HepG2 (cell line): Measurements from ENCODE around the gene WDHD1. TPM values are rescaled to one million over a fixed set of nuclear protein-coding genes. Genes with fewer than 3 reads are reported as not detected.

Experiments
- ATF4 ChIP-seq, 2 experiments: fragments of 450-650 bp in 1 of 2; sonication (generic) in 1 of 2; formaldehyde crosslinking; IDR thresholded peaks; 2 replicates each; pipeline versions ENCODE4 v1.5.0 to v1.8.0; 2020 to 2022; ENCODE audit warnings: mild to moderate bottlenecking in 1 of 2, missing genetic modification reagents in 1 of 2
- NFYB ChIP-seq: sonication (generic); formaldehyde crosslinking; IDR thresholded peaks from 2 replicates; pipeline ENCODE4 v1.4.0; 2020; ENCODE audit warnings: missing genetic modification reagents
- PHF21A ChIP-seq: sonication (generic); formaldehyde crosslinking; IDR thresholded peaks from 2 replicates; pipeline ENCODE4 v1.5.0; 2020; ENCODE audit warnings: mild to moderate bottlenecking, missing genetic modification reagents
- RARA ChIP-seq: IDR thresholded peaks from 2 replicates; pipeline ENCODE4 v1.6.1; 2016; ENCODE audit warnings: missing genetic modification reagents, missing compliant biosample characterization
- TCF7 ChIP-seq: sonication (generic); IDR thresholded peaks from 2 replicates; pipeline ENCODE4 v1.6.1; 2016; ENCODE audit warnings: antibody characterized with exemption, low read depth
- ZNF264 ChIP-seq: sonication (generic); formaldehyde crosslinking; IDR thresholded peaks from 2 replicates; pipeline ENCODE4 v1.4.0; 2020; ENCODE audit warnings: missing genetic modification reagents
- ZNF34 ChIP-seq: sonication (generic); formaldehyde crosslinking; IDR thresholded peaks from 2 replicates; pipeline ENCODE4 v1.4.0; 2020; ENCODE audit warnings: mild to moderate bottlenecking, missing genetic modification reagents, borderline replicate concordance
- ZNF430 ChIP-seq: sonication (generic); formaldehyde crosslinking; IDR thresholded peaks from 2 replicates; pipeline ENCODE4 v1.9.0; 2021; ENCODE audit warnings: mild to moderate bottlenecking, missing genetic modification reagents
- ZNF460 ChIP-seq: sonication (generic); formaldehyde crosslinking; IDR thresholded peaks from 2 replicates; pipeline ENCODE4 v1.5.1; 2020; ENCODE audit warnings: missing genetic modification reagents, mild to moderate bottlenecking, borderline replicate concordance
- ZNF788 ChIP-seq: sonication (generic); formaldehyde crosslinking; IDR thresholded peaks from 2 replicates; pipeline ENCODE4 v1.5.0; 2020; ENCODE audit warnings: mild to moderate bottlenecking, missing genetic modification reagents, borderline replicate concordance
- ZNF790 ChIP-seq: sonication (generic); formaldehyde crosslinking; IDR thresholded peaks from 2 replicates; pipeline ENCODE4 v1.8.0; 2022; ENCODE audit warnings: missing genetic modification reagents, mild to moderate bottlenecking, borderline replicate concordance
- ZNF879 ChIP-seq: sonication (generic); formaldehyde crosslinking; IDR thresholded peaks from 2 replicates; pipeline ENCODE4 v1.8.1; 2023; ENCODE audit warnings: missing genetic modification reagents
- polyA plus RNA-seq, 8 experiments: library from polyadenylated mRNA; depleted of rRNA in 3 of 8; stranded (reverse) in 7 of 8; unstranded in 1 of 8; fragments of >200 nt; fragmentation: Illumina TruSeq in 4 of 8; extraction: Trizol in 4 of 8; gene quantifications; 2 replicates each; pipeline versions ENCODE4 v1.2.1 to v1.2.3, GENCODE V29; 2011 to 2016; ENCODE audit warnings: low read depth in 4 of 8, missing spikeins in 1 of 8, mixed read lengths in 1 of 8; ENCODE audit not compliant: insufficient read depth in 1 of 8
- total RNA-seq, 5 experiments: library from RNA; depleted of rRNA; stranded (reverse); fragments of >200 nt; fragmentation: Illumina TruSeq; extraction: Trizol; gene quantifications; 2 replicates each; pipeline ENCODE4 v1.2.3, GENCODE V29; 2016; ENCODE audit warnings: low read depth in 1 of 5
- TF ChIP-seq, protein P1 (sequence below): sonication (generic); formaldehyde crosslinking; IDR thresholded peaks from 2 replicates; pipeline ENCODE4 v1.4.0; 2020; ENCODE audit warnings: mild to moderate bottlenecking, missing genetic modification reagents
- TF ChIP-seq, protein P2 (sequence below): sonication (generic); formaldehyde crosslinking; IDR thresholded peaks from 2 replicates; pipeline ENCODE4 v1.5.0; 2020; ENCODE audit warnings: mild to moderate bottlenecking, low read depth, missing genetic modification reagents, borderline replicate concordance
- TF ChIP-seq, protein P3 (sequence below): fragments of 450-650 bp; IDR thresholded peaks from 2 replicates; pipeline ENCODE4 v1.6.1; 2017; ENCODE audit warnings: mild to moderate bottlenecking
- TF ChIP-seq, protein P4 (sequence below): sonication (generic); formaldehyde crosslinking; IDR thresholded peaks from 2 replicates; pipeline ENCODE4 v1.5.0; 2020; ENCODE audit warnings: mild to moderate bottlenecking, missing genetic modification reagents, borderline replicate concordance
- TF ChIP-seq, protein P5 (sequence below): sonication (generic); formaldehyde crosslinking; IDR thresholded peaks from 2 replicates; pipeline ENCODE4 v1.4.0; 2020; ENCODE audit warnings: missing genetic modification reagents

WDHD1 gene
- total and polyA plus RNA-seq, 2 of the 13 experiments (the other 11 are each of a cell fraction or from before 2014, with no cell fraction given), result 5.5 to 27.5 TPM

- TF ChIP-seq ZNF34 (CRISPR knock-in tag), result no peak
- no peak for TF ChIP-seq ATF4 (CRISPR knock-in tag; IDR thresholded peaks at IDR 0.05)
- no peak for TF ChIP-seq NFYB
- TF ChIP-seq ZNF264, result no peak; the same call in 1 of the 2 replicates
- peak; percentile 95 for TF ChIP-seq ZNF460
- no peak for TF ChIP-seq ZNF430 (CRISPR knock-in tag)
- peak; percentile 60 for TF ChIP-seq TCF7
- TF ChIP-seq, protein P1, sequence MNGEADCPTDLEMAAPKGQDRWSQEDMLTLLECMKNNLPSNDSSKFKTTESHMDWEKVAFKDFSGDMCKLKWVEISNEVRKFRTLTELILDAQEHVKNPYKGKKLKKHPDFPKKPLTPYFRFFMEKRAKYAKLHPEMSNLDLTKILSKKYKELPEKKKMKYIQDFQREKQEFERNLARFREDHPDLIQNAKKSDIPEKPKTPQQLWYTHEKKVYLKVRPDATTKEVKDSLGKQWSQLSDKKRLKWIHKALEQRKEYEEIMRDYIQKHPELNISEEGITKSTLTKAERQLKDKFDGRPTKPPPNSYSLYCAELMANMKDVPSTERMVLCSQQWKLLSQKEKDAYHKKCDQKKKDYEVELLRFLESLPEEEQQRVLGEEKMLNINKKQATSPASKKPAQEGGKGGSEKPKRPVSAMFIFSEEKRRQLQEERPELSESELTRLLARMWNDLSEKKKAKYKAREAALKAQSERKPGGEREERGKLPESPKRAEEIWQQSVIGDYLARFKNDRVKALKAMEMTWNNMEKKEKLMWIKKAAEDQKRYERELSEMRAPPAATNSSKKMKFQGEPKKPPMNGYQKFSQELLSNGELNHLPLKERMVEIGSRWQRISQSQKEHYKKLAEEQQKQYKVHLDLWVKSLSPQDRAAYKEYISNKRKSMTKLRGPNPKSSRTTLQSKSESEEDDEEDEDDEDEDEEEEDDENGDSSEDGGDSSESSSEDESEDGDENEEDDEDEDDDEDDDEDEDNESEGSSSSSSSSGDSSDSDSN (CRISPR knock-in tag), result no peak
- TF ChIP-seq ZNF788 (CRISPR knock-in tag), result peak; percentile 42; the same call in 1 of the 2 replicates
- TF ChIP-seq ZNF879 (CRISPR knock-in tag), result no peak
- no peak for TF ChIP-seq ZNF790
- TF ChIP-seq, protein P2, sequence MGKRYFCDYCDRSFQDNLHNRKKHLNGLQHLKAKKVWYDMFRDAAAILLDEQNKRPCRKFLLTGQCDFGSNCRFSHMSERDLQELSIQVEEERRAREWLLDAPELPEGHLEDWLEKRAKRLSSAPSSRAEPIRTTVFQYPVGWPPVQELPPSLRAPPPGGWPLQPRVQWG (CRISPR knock-in tag), result no peak
- TF ChIP-seq PHF21A (CRISPR knock-in tag), result peak; percentile 69
- TF ChIP-seq, protein P3, sequence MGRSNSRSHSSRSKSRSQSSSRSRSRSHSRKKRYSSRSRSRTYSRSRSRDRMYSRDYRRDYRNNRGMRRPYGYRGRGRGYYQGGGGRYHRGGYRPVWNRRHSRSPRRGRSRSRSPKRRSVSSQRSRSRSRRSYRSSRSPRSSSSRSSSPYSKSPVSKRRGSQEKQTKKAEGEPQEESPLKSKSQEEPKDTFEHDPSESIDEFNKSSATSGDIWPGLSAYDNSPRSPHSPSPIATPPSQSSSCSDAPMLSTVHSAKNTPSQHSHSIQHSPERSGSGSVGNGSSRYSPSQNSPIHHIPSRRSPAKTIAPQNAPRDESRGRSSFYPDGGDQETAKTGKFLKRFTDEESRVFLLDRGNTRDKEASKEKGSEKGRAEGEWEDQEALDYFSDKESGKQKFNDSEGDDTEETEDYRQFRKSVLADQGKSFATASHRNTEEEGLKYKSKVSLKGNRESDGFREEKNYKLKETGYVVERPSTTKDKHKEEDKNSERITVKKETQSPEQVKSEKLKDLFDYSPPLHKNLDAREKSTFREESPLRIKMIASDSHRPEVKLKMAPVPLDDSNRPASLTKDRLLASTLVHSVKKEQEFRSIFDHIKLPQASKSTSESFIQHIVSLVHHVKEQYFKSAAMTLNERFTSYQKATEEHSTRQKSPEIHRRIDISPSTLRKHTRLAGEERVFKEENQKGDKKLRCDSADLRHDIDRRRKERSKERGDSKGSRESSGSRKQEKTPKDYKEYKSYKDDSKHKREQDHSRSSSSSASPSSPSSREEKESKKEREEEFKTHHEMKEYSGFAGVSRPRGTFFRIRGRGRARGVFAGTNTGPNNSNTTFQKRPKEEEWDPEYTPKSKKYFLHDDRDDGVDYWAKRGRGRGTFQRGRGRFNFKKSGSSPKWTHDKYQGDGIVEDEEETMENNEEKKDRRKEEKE, result no peak
- peak; percentile 87 for TF ChIP-seq RARA
- TF ChIP-seq, protein P4, sequence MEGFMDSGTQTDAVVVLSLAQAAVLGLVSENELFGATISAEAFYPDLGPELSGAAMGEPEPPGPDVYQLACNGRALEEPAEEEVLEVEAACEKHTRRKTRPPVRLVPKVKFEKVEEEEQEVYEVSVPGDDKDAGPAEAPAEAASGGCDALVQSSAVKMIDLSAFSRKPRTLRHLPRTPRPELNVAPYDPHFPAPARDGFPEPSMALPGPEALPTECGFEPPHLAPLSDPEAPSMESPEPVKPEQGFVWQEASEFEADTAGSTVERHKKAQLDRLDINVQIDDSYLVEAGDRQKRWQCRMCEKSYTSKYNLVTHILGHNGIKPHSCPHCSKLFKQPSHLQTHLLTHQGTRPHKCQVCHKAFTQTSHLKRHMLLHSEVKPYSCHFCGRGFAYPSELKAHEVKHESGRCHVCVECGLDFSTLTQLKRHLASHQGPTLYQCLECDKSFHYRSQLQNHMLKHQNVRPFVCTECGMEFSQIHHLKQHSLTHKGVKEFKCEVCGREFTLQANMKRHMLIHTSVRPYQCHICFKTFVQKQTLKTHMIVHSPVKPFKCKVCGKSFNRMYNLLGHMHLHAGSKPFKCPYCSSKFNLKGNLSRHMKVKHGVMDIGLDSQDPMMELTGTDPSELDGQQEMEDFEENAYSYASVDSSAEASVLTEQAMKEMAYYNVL (CRISPR knock-in tag), result peak; percentile 56; the same call in 1 of the 2 replicates
- TF ChIP-seq, protein P5, sequence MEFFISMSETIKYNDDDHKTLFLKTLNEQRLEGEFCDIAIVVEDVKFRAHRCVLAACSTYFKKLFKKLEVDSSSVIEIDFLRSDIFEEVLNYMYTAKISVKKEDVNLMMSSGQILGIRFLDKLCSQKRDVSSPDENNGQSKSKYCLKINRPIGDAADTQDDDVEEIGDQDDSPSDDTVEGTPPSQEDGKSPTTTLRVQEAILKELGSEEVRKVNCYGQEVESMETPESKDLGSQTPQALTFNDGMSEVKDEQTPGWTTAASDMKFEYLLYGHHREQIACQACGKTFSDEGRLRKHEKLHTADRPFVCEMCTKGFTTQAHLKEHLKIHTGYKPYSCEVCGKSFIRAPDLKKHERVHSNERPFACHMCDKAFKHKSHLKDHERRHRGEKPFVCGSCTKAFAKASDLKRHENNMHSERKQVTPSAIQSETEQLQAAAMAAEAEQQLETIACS, result no peak
These were observed 82.0 kb downstream of the WDHD1 start (continued) for GRCh38 chr14:54944737-54945391.
